BJ (cell line): Measurements from ENCODE around the gene SLCO3A1. TPM values are rescaled to one million over a fixed set of nuclear protein-coding genes. Genes with fewer than 3 reads are reported as not detected.

ENCODE experiments used
- CTCF ChIA-PET: fragments of 350-600 bp; formaldehyde crosslinking; extraction: SDS; loops from one replicate; lab custom pipeline; 2021; ENCODE audit warnings: antibody characterized with exemption, inconsistent platforms; lab: Yijun Ruan, JAX
- POLR2A ChIA-PET: fragments of 300-600 bp; sonication (Branson Sonifier 250); formaldehyde crosslinking; extraction: SDS; loops from one replicate; lab custom pipeline; 2021; ENCODE audit warnings: antibody characterized with exemption; lab: Charles Lee
- DNase-seq: peaks from one replicate; pipeline ENCODE4 v3.0.0-alpha.2; 2011; ENCODE audit warnings: low read depth
- H3K27me3 ChIP-seq: 2 replicates; pipeline ENCODE4 v1.6.0; 2011; ENCODE audit warnings: low read length; ENCODE audit not compliant: control insufficient read depth, insufficient read depth
- H3K36me3 ChIP-seq: 2 replicates; pipeline ENCODE4 v1.5.1; 2011; ENCODE audit warnings: low read length; ENCODE audit not compliant: control insufficient read depth, insufficient read depth
- H3K4me3 ChIP-seq: 2 replicates; pipeline ENCODE4 v1.5.1; 2011; ENCODE audit warnings: low read depth, mild to moderate bottlenecking, control low read depth, low read length
- CTCF ChIP-seq: IDR thresholded peaks from 2 replicates; pipeline ENCODE4 v1.5.1; 2011; ENCODE audit warnings: low read depth, mild to moderate bottlenecking, control low read depth, inconsistent platforms, low read length, moderate library complexity; ENCODE audit not compliant: insufficient read depth
- polyA plus RNA-seq: library from polyadenylated mRNA; depleted of rRNA; stranded (reverse); fragments of >200 nt; gene quantifications from 2 replicates; pipeline ENCODE4 v1.2.3, GENCODE V29; 2011

The SLCO3A1 gene
- polyA plus RNA-seq, 1 experiment: 7.8 TPM

GRCh38 chr15:92152983-92153382, 299.5 kb downstream of the SLCO3A1 start:
- H3K27me3 ChIP-seq: no peaks in the 10 kb centered on the region
- ChIA-PET CTCF (no interaction called here), POLR2A (no interaction called here)
- no peak for TF ChIP-seq CTCF
- H3K36me3 ChIP-seq: no peaks in the 10 kb centered on the region
- no peak for DNase-seq
- H3K4me3 ChIP-seq: no peak overlapping the region

GRCh38 chr15:92153620-92154019, 300.1 kb downstream of the SLCO3A1 start:
- Histone ChIP-seq H3K27me3 (no peaks in the 10 kb centered on the region), H3K36me3 (no peaks in the 10 kb centered on the region), H3K4me3 (no peak overlapping the region)
- TF ChIP-seq CTCF: no peak
- no peak for DNase-seq
- ChIA-PET CTCF (no interaction called here), POLR2A (no interaction called here)

- POLR2A ChIA-PET: no interaction called here
- no peak for DNase-seq
- Histone ChIP-seq H3K27me3 (no peaks in the 10 kb centered on the region), H3K36me3 (no peaks in the 10 kb centered on the region), H3K4me3 (no peak overlapping the region)
- CTCF ChIA-PET: no interaction called here
- TF ChIP-seq CTCF: no peak
These were observed 302.4 kb downstream of the SLCO3A1 start for GRCh38 chr15:92155934-92156333.

- Histone ChIP-seq H3K4me3 (no peak overlapping the region), H3K27me3 (no peaks in the 10 kb centered on the region), H3K36me3 (no peaks in the 10 kb centered on the region)
- no peak for TF ChIP-seq CTCF
- POLR2A ChIA-PET: no interaction called here
- no peak for DNase-seq
- CTCF ChIA-PET: no interaction called here
These were observed 304.3 kb downstream of the SLCO3A1 start for GRCh38 chr15:92157666-92158298.

- Histone ChIP-seq H3K36me3 (no peaks in the 10 kb centered on the region), H3K4me3 (no peak overlapping the region), H3K27me3 (no peaks in the 10 kb centered on the region)
- no peak for DNase-seq
- ChIA-PET POLR2A (no interaction called here), CTCF (no interaction called here)
- TF ChIP-seq CTCF: no peak
These were observed 304.9 kb downstream of the SLCO3A1 start for GRCh38 chr15:92158426-92158825.
